IPS DF 6.9 (cell line): ENCODE measurements around the gene RIC8B.

ENCODE experiments used
- DNase-seq: peaks from one replicate; pipeline ENCODE4 v3.0.0-alpha.2; 2013; ENCODE audit warnings: low read depth, low spot score
- H3K27ac ChIP-seq: one replicate; pipeline ENCODE4 v1.5.1; 2013; ENCODE audit warnings: low read length, control low read depth
- H3K27me3 ChIP-seq: 2 replicates; pipeline ENCODE4 v1.6.1; 2013; ENCODE audit warnings: mild to moderate bottlenecking, low read length; ENCODE audit not compliant: control insufficient read depth, insufficient read depth
- H3K36me3 ChIP-seq: 2 replicates; pipeline ENCODE4 v1.6.1; 2013; ENCODE audit warnings: low read length; ENCODE audit not compliant: control insufficient read depth, insufficient read depth
- H3K4me1 ChIP-seq: 2 replicates; pipeline ENCODE4 v1.6.1; 2013; ENCODE audit warnings: low read length; ENCODE audit not compliant: control insufficient read depth, insufficient read depth
- H3K4me3 ChIP-seq: 2 replicates; pipeline ENCODE4 v1.5.1; 2013; ENCODE audit warnings: mild to moderate bottlenecking, low read length
- H3K9me3 ChIP-seq: 2 replicates; pipeline ENCODE4 v1.6.1; 2013; ENCODE audit warnings: low read length, inconsistent platforms; ENCODE audit not compliant: control insufficient read depth, insufficient read depth
- WGBS: extraction: QIAGEN DNeasy Blood & Tissue Kit; methylation state at CpG from one replicate; pipeline ENCODE4 v1.1.7; 2013; ENCODE audit warnings: mixed read lengths, missing lambda C conversion rate; ENCODE audit not compliant: insufficient read length, insufficient coverage; 5-methylcytosine and 5-hydroxymethylcytosine counted together

RIC8B gene

GRCh38 chr12:106771425-106771824, 3.1 kb upstream of the RIC8B start:
- Histone ChIP-seq H3K36me3 (no peaks in the 10 kb centered on the region), H3K27me3 (no peaks in the 10 kb centered on the region), H3K27ac (no peak overlapping the region), H3K9me3 (no peaks in the 10 kb centered on the region), H3K4me1 (peaks cover 8% of the 10 kb centered on the region; the same call in 1 of the 2 replicates), H3K4me3 (no peak overlapping the region)
- no peak for DNase-seq

GRCh38 chr12:106773286-106774004, 1.0 kb upstream of the RIC8B start:
- H3K4me1 ChIP-seq = peaks cover 5% of the 10 kb centered on the region; the same call in 1 of the 2 replicates
- DNase-seq = no peak
- no peaks in the 10 kb centered on the region for H3K27me3 ChIP-seq
- H3K27ac ChIP-seq = no peak overlapping the region
- peak overlapping the region; percentile 59; the same call in 1 of the 2 replicates for H3K4me3 ChIP-seq
- WGBS = no CpG with 5 or more reads among the region's 25 CpGs
- no peaks in the 10 kb centered on the region for H3K36me3 ChIP-seq
- no peaks in the 10 kb centered on the region for H3K9me3 ChIP-seq

GRCh38 chr12:106774808-106775524, 484 bp downstream of the RIC8B start:
- no CpG with 5 or more reads among the region's 29 CpGs for WGBS
- peaks cover 2% of the 10 kb centered on the region; the same call in 1 of the 2 replicates for H3K4me1 ChIP-seq
- H3K9me3 ChIP-seq = no peaks in the 10 kb centered on the region
- H3K27ac ChIP-seq = no peak overlapping the region
- H3K36me3 ChIP-seq = no peaks in the 10 kb centered on the region
- H3K4me3 ChIP-seq = peak overlapping the region; percentile 73
- DNase-seq = no peak
- no peaks in the 10 kb centered on the region for H3K27me3 ChIP-seq

GRCh38 chr12:106776897-106777296, 2.4 kb downstream of the RIC8B start:
- WGBS = no CpG with 5 or more reads among the region's 5 CpGs

GRCh38 chr12:106780010-106780631, 5.6 kb downstream of the RIC8B start:
- WGBS = no CpG with 5 or more reads among the region's 3 CpGs
- no peak overlapping the region for H3K27ac ChIP-seq
- H3K27me3 ChIP-seq = no peaks in the 10 kb centered on the region
- H3K4me3 ChIP-seq = no peak overlapping the region
- H3K36me3 ChIP-seq = no peaks in the 10 kb centered on the region
- H3K9me3 ChIP-seq = no peaks in the 10 kb centered on the region
- no peak for DNase-seq
- peaks cover 3% of the 10 kb centered on the region; the same call in 1 of the 2 replicates for H3K4me1 ChIP-seq

More at GRCh38 chr12:106776897-106777296, 2.4 kb downstream of the RIC8B start:
- no peak for DNase-seq
- Histone ChIP-seq H3K27ac (no peak overlapping the region), H3K36me3 (no peaks in the 10 kb centered on the region), H3K27me3 (no peaks in the 10 kb centered on the region), H3K4me3 (no peak overlapping the region), H3K9me3 (no peaks in the 10 kb centered on the region), H3K4me1 (peaks cover 2% of the 10 kb centered on the region; the same call in 1 of the 2 replicates)

- Histone ChIP-seq H3K4me3 (no peak overlapping the region), H3K36me3 (no peaks in the 10 kb centered on the region), H3K4me1 (peaks cover 3% of the 10 kb centered on the region; the same call in 1 of the 2 replicates), H3K27ac (no peak overlapping the region), H3K27me3 (no peaks in the 10 kb centered on the region), H3K9me3 (no peaks in the 10 kb centered on the region)
- DNase-seq = no peak
- no CpG with 5 or more reads among the region's 1 CpG for WGBS
These were observed 8.1 kb downstream of the RIC8B start for GRCh38 chr12:106782619-106783018.

GRCh38 chr12:106783515-106783914, 9.0 kb downstream of the RIC8B start:
- WGBS = no CpG with 5 or more reads among the region's 5 CpGs
- H3K27me3 ChIP-seq = no peaks in the 10 kb centered on the region
- no peak overlapping the region for H3K4me3 ChIP-seq
- H3K36me3 ChIP-seq = no peaks in the 10 kb centered on the region
- peaks cover 3% of the 10 kb centered on the region; the same call in 1 of the 2 replicates for H3K4me1 ChIP-seq
- DNase-seq = no peak
- no peaks in the 10 kb centered on the region for H3K9me3 ChIP-seq
- H3K27ac ChIP-seq = no peak overlapping the region

- Histone ChIP-seq H3K4me3 (no peak overlapping the region), H3K9me3 (no peaks in the 10 kb centered on the region), H3K27ac (no peak overlapping the region), H3K4me1 (no peaks in the 10 kb centered on the region), H3K36me3 (no peaks in the 10 kb centered on the region), H3K27me3 (no peaks in the 10 kb centered on the region)
- DNase-seq = no peak
- no CpG with 5 or more reads among the region's 2 CpGs for WGBS
These were observed 15.5 kb downstream of the RIC8B start for GRCh38 chr12:106790020-106790419.

- Histone ChIP-seq H3K27ac (no peak overlapping the region), H3K27me3 (no peaks in the 10 kb centered on the region), H3K4me1 (no peaks in the 10 kb centered on the region), H3K9me3 (no peaks in the 10 kb centered on the region), H3K4me3 (no peak overlapping the region), H3K36me3 (no peaks in the 10 kb centered on the region)
- DNase-seq = no peak
These were observed 17.0 kb downstream of the RIC8B start for GRCh38 chr12:106791531-106791930.

- H3K36me3 ChIP-seq = no peaks in the 10 kb centered on the region
- no CpG with 5 or more reads among the region's 1 CpG for WGBS
These were observed 19.9 kb downstream of the RIC8B start for GRCh38 chr12:106794369-106794768.

More at GRCh38 chr12:106794369-106794768, 19.9 kb downstream of the RIC8B start:
- Histone ChIP-seq H3K4me1 (no peaks in the 10 kb centered on the region), H3K4me3 (no peak overlapping the region), H3K27ac (no peak overlapping the region), H3K27me3 (no peaks in the 10 kb centered on the region), H3K9me3 (no peaks in the 10 kb centered on the region)
- no peak for DNase-seq
